NCI-H446 (cell line): ENCODE data around the gene LEKR1.
"Not testable (repeated sequence)": the region's sequence is repeated elsewhere in the genome, so short reads cannot be mapped to it uniquely, and the experiment has no call there.

Source experiments
- DNase-seq, 2 experiments: peaks; one replicate each; lab custom pipeline; 2025; lab: John Stamatoyannopoulos, UW

Gene LEKR1

GRCh38 chr3:156906275-156906674 lies 80.1 kb downstream of the LEKR1 start:
- DNase-seq = no peak

GRCh38 chr3:156908398-156908797 lies 82.2 kb downstream of the LEKR1 start:
- DNase-seq = no peak

DNA sequence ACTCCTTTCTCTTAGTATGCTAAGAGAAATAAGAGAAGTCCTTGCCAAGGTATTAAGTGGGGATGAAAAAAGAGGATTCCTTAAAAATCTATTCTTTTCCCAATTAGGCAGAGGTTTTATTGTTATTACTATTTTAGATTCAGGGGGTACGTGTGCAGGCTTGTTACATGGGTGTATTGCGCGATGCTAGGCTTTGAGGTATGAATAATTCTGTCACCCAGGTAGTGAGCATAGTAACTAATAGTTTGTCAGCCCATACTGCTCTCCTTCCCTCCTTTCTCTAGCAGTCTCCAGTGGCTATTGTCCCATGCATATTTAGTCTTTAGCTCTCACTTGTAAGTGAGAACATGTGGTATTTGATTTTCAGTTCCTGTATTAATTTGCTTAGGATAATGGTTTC lies 83.9 kb downstream of the LEKR1 start:
- DNase-seq = no peak

- not testable (repeated sequence) for DNase-seq
Observed at GRCh38 chr3:156910831-156911230, 84.7 kb downstream of the LEKR1 start.

GRCh38 chr3:156914300-156914699 lies 88.1 kb downstream of the LEKR1 start:
- not testable (repeated sequence) for DNase-seq

- DNase-seq = no peak
Observed at GRCh38 chr3:156915372-156915771, 89.2 kb downstream of the LEKR1 start.

DNA sequence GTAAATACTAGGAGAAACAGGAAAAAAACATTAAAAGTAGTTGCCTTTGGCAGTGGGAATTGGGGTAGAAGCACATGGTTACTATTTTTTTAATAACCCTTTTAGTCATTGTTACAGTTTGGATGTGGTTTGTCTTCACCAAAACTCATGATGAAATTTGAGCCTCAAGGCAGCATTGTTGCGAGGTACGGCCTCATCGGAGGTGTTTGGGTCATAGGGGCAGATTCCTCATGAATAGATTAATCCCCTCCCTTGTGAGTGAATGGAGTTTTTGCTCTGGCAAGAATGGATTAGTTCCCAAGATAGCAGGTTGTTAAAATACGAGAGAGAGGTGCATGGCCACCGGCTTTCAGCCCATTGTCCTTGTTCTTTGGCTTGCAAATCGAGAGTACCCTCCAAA lies 92.6 kb downstream of the LEKR1 start:
- DNase-seq = no peak

GRCh38 chr3:156919818-156920217 lies 93.7 kb downstream of the LEKR1 start:
- no peak for DNase-seq

- no peak for DNase-seq
Observed at GRCh38 chr3:156920399-156920798, 94.2 kb downstream of the LEKR1 start.

GRCh38 chr3:156923349-156923748 lies 97.2 kb downstream of the LEKR1 start:
- DNase-seq = no peak

DNA sequence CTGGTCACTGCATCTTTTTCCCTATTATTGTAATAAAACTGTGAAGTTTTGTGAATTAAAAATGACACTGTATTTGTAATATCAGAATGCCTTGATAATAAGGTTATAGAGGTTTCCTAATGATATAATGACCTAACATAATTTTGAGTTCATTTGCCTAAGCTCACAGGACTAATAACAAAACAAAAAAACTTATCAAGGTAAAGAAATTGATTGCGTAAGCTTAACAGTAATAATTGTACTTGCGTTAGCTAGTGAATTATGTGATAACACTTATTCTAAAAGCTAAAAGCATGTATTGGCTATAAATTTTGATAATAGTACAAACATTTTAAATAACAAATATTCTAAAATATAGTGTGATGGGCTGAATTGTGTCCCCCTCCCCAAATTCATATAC lies 112.6 kb downstream of the LEKR1 start:
- no peak for DNase-seq

DNA sequence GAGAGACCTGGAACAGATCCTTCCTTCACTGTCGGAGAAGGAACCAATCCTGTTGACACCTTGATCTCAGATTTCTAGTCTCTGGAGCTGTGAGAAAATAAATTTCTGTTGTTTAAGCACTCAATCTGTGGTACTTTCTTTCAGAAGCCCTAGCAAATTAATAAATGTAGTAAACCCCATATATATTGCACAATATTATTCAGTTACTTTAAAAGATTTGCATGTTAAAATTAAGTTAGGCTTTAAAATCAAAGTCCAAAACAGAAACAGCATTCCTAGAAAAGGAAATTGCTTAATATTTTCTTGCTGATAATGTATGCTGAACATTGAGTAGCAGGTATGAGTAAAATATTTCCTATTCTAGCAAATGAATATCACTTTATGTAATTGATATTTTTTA lies 113.2 kb downstream of the LEKR1 start:
- no peak for DNase-seq

DNA sequence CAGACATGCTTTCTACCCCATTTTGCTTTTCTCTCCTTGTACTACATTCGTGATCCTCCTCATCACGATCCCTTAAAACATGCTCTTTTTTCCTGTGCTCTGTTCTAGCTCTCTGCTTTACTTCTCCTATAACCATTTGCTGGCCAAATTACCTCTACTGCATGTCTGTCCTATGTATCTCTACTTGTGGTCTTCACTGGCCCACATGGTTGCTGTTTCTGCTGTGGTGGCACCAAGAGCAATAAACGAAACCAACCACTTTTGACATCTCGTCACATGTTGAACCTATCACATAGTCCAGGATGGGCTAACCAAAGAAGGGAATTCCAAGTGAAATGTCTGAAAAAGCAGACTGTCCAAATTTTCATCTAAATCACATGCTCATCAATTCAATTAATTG lies 115.2 kb downstream of the LEKR1 start:
- DNase-seq = no peak

GRCh38 chr3:156948402-156949210 lies 122.5 kb downstream of the LEKR1 start:
- no peak for DNase-seq

DNA sequence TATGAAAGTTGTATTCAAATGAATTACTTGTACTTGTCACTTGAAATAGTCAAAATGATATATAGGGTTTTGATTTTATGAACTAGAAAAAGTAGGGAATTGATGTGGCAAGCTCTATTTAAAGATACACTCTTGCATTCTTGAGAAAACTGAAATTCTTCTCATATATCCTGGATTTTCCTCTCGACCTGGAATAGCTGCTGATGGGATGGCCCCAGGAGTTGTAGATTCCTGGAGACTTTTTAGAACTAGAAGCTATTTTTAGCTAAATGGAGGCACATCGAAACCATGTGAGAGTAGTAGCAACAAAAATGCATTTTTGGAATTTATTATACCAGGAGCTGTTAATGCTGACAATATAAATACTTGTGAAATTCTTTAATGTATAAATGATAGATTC lies 125.9 kb downstream of the LEKR1 start:
- no peak for DNase-seq

- no peak for DNase-seq
Observed at GRCh38 chr3:156957715-156958114, 131.6 kb downstream of the LEKR1 start.

DNA sequence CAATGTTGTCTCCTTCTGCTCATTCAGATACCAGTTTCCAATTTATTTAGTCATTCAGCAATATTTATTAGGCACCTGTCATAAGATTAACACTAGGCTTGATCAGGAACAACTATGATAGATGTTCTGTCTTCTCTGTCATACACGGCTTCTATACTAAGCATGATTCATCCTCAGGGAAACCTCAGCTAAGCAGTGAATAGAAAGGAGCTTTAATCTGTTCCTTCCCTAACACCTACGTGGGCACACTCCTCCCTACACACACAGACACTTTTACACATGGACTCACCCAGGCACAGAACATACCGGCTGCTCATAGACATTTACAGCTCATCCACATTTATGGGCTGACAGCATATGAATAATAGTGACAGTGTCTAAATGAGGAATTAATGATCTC lies 136.9 kb downstream of the LEKR1 start:
- DNase-seq = no peak

DNA sequence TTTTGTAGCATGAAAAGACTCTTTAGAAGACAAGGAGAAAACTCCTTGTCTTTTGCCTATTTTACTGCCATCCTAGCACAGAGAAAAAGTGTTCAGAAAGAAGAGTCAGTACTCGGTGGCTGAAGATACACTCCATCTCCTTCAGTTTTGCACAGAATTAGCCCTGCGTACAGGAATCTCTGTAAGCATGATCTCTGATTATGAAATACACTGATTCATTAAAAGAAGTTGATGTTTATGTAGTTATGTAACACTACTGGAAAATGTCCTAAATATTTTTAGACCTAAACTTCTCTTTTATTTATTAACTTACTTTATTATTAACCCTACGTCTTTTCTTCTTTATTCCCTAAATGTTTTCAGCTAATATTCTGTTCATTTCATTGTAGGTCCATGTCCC lies 138.4 kb downstream of the LEKR1 start:
- no peak for DNase-seq

DNA sequence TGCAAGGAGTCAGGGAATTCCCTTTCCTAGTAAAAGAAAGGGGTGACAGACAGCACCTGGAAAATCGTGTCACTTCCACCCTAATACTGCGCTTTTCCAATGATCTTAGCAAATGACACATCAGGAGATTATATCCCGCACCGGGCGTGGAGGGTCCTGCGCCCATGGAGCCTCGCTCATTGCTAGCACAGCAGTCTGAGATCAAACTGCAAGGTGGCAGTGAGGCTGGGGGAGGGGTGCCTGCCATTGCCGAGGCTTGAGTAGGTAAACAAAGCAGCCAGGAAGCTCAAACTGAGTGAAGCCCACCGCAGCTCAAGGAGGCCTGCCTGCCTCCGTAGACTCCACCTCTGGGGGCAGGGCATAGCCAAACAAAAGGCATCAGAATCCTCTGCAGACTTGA lies 140.2 kb downstream of the LEKR1 start:
- DNase-seq = not testable (repeated sequence)

- no peak for DNase-seq
Observed at GRCh38 chr3:156973954-156974353, 147.8 kb downstream of the LEKR1 start.

- no peak for DNase-seq
Observed at GRCh38 chr3:156974931-156975330, 148.8 kb downstream of the LEKR1 start.

GRCh38 chr3:156975721-156976120 lies 149.6 kb downstream of the LEKR1 start:
- DNase-seq = no peak

DNA sequence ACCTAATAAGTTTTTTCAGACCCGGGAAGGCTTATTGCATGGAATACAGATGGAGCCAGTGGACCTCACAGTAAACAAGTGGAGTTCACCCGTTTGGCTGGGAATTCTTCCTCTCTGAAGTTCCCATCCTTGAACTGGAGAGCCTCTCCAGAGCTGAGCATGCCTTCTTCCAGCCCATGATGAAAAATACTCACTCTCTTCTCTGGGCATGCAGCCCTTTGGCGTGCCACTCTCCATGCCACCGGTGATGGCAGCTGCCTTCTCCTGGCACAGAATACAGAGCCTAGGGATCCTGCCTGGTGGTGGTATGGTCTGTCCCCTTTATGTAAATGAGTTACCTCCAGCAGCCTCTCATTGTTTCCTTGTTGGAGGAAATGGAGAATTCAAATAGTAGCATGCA lies 150.8 kb downstream of the LEKR1 start:
- DNase-seq = no peak

- DNase-seq = no peak
Observed at GRCh38 chr3:156978481-156978961, 152.4 kb downstream of the LEKR1 start.
